ENCODE results near the gene DEFB108B. TPM values are rescaled to one million over a fixed set of nuclear protein-coding genes. Genes with fewer than 3 reads are reported as not detected.
"Not testable (repeated sequence)": the region's sequence is repeated elsewhere in the genome, so short reads cannot be mapped to it uniquely, and the experiment has no call there.

Gene DEFB108B
- total RNA-seq, 2 donors from 2014 or later = not detected

GRCh38 chr11:71812529-71812928 lies 20.5 kb upstream of the DEFB108B start:
- H3K27me3 ChIP-seq (replicated peaks; ENCODE audit: insufficient read depth); H3K36me3 ChIP-seq; H3K9me3 ChIP-seq; H3K4me1 ChIP-seq (ENCODE audit: control insufficient read depth in 1 of 2, low read depth in 2 of 2); H3K4me3 ChIP-seq; ATAC-seq (ENCODE audit: insufficient number of reproducible peaks, low FRiP score, low read depth); DNase-seq (ENCODE audit: low spot score): not testable (repeated sequence)
- H3K27ac ChIP-seq = peak overlapping the region in 1 of 2 donors; percentile 49

GRCh38 chr11:71813481-71814355 lies 19.3 kb upstream of the DEFB108B start:
- not testable (repeated sequence) for H3K4me1 ChIP-seq (ENCODE audit: control insufficient read depth in 1 of 2, low read depth in 2 of 2); H3K9me3 ChIP-seq; H3K27me3 ChIP-seq (replicated peaks; ENCODE audit: insufficient read depth); ATAC-seq (ENCODE audit: insufficient number of reproducible peaks, low FRiP score, low read depth); H3K36me3 ChIP-seq
- TF ChIP-seq, protein P1, sequence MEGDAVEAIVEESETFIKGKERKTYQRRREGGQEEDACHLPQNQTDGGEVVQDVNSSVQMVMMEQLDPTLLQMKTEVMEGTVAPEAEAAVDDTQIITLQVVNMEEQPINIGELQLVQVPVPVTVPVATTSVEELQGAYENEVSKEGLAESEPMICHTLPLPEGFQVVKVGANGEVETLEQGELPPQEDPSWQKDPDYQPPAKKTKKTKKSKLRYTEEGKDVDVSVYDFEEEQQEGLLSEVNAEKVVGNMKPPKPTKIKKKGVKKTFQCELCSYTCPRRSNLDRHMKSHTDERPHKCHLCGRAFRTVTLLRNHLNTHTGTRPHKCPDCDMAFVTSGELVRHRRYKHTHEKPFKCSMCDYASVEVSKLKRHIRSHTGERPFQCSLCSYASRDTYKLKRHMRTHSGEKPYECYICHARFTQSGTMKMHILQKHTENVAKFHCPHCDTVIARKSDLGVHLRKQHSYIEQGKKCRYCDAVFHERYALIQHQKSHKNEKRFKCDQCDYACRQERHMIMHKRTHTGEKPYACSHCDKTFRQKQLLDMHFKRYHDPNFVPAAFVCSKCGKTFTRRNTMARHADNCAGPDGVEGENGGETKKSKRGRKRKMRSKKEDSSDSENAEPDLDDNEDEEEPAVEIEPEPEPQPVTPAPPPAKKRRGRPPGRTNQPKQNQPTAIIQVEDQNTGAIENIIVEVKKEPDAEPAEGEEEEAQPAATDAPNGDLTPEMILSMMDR (IDR thresholded peaks at IDR 0.05) = peak; percentile 81
- peak; percentile 25 for DNase-seq (ENCODE audit: low spot score)
- H3K27ac ChIP-seq = peak overlapping the region; percentile 47 to 56
- H3K4me3 ChIP-seq = peak overlapping the region; percentile 67

DNA sequence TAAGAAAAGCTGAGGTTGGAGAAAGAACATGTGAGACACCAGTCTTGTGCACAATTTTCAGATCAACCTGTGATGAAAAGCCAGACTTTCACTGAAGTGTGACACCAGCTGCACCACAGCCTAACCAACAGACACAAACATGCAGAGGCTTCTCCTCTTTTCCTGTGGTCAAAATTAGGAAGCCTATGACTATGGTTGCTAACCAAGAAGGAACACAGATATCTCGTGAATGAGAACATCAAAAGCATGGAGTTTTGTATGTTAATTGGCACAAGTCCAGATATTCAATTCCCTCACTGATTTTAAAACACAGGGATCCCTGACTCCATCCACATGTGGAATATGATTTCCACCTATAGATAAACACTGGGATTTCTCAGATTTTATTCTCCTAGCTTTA lies 11.5 kb upstream of the DEFB108B start:
- not testable (repeated sequence) for DNase-seq (ENCODE audit: low spot score); H3K27ac ChIP-seq; H3K27me3 ChIP-seq (replicated peaks; ENCODE audit: insufficient read depth); ATAC-seq (ENCODE audit: insufficient number of reproducible peaks, low FRiP score, low read depth); H3K36me3 ChIP-seq; H3K4me3 ChIP-seq; H3K9me3 ChIP-seq; H3K4me1 ChIP-seq (ENCODE audit: control insufficient read depth in 1 of 2, low read depth in 2 of 2)

GRCh38 chr11:71829247-71829646 lies 3.8 kb upstream of the DEFB108B start:
- not testable (repeated sequence) for H3K4me3 ChIP-seq; H3K27ac ChIP-seq; H3K36me3 ChIP-seq; H3K27me3 ChIP-seq (replicated peaks; ENCODE audit: insufficient read depth); H3K9me3 ChIP-seq; H3K4me1 ChIP-seq (ENCODE audit: control insufficient read depth in 1 of 2, low read depth in 2 of 2); ATAC-seq (ENCODE audit: insufficient number of reproducible peaks, low FRiP score, low read depth); DNase-seq (ENCODE audit: low spot score)

DNA sequence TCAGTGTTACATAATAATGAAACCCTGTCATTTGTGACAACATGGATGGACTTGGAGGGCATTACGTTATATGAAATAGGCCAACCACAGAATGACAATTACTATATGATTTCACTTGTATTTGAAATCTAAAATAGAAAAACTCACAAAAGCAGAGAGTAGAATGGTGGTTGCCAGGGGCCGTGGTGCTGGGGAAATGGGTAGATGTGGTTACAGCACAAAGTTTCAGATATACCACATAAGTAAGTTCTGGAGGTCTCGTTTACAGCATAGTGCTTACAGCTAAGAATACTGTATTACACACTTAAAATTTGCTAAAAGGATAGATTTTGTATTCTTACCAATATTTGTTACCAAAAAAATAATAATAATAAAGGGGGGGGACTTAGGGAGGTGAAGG lies 3.3 kb upstream of the DEFB108B start:
- H3K4me1 ChIP-seq (ENCODE audit: control insufficient read depth in 1 of 2, low read depth in 2 of 2) = not testable (repeated sequence)

DNA sequence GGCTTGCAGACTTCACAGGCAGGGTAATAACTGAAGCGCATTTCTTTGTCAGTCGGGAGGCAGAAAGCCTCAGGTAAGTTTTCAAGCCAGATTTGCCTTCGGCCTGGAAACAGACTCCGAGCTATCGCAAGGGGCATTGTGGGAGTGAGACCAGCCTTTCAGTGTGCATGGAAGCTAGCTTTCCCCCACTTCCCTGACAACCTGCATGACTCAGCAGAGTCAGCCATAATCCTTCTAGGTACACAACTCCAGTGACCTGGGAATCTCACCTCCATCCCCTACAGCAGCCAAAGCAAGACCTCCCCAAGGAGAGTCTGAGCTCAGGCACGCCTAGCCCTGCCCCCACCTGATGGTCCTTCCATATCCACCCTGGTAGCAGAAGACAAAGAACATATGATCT lies 9.7 kb downstream of the DEFB108B start:
- H3K4me3 ChIP-seq; ATAC-seq (ENCODE audit: insufficient number of reproducible peaks, low FRiP score, low read depth); DNase-seq (ENCODE audit: low spot score); H3K4me1 ChIP-seq (ENCODE audit: control insufficient read depth in 1 of 2, low read depth in 2 of 2); H3K27me3 ChIP-seq (replicated peaks; ENCODE audit: insufficient read depth); H3K9me3 ChIP-seq; H3K27ac ChIP-seq; H3K36me3 ChIP-seq: not testable (repeated sequence)

More for the DNA sequence above, 3.3 kb upstream of the DEFB108B start:
- H3K27ac ChIP-seq; ATAC-seq (ENCODE audit: insufficient number of reproducible peaks, low FRiP score, low read depth); H3K9me3 ChIP-seq; H3K4me3 ChIP-seq; H3K27me3 ChIP-seq (replicated peaks; ENCODE audit: insufficient read depth); H3K36me3 ChIP-seq; DNase-seq (ENCODE audit: low spot score): not testable (repeated sequence)

- H3K27me3 ChIP-seq (replicated peaks; ENCODE audit: insufficient read depth); H3K9me3 ChIP-seq; DNase-seq (ENCODE audit: low spot score); H3K36me3 ChIP-seq; H3K27ac ChIP-seq; H3K4me1 ChIP-seq (ENCODE audit: control insufficient read depth in 1 of 2, low read depth in 2 of 2); H3K4me3 ChIP-seq; ATAC-seq (ENCODE audit: insufficient number of reproducible peaks, low FRiP score, low read depth): not testable (repeated sequence)
Observed at GRCh38 chr11:71843355-71843754, 10.4 kb downstream of the DEFB108B start.

DNA sequence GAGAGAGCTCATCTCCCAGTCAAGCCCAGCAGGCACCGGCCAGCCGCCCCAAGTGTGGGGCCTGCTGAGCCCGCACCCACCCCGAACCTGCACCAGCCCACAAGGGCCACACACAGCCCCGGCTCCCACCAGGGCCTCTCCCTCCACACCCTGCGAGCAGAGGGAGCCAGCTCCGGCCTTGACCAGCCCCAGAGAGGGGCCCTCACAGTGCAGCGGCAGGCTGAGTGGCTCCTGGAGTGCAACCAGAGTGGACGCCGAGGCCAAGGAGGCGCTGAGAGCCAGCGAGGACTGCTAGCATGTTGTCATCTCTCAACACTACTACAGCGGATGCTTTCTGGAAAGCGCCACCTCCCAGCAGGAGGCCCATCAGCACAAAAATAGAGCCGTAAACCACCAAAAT lies 10.9 kb downstream of the DEFB108B start:
- H3K4me3 ChIP-seq = no peak overlapping the region
- no peak for ATAC-seq (ENCODE audit: insufficient number of reproducible peaks, low FRiP score, low read depth)
- no peaks in the 10 kb centered on the region for H3K4me1 ChIP-seq (ENCODE audit: control insufficient read depth in 1 of 2, low read depth in 2 of 2)
- H3K9me3 ChIP-seq = no peaks in the 10 kb centered on the region
- no peaks in the 10 kb centered on the region for H3K36me3 ChIP-seq
- H3K27me3 ChIP-seq (replicated peaks; ENCODE audit: insufficient read depth) = no peaks in the 10 kb centered on the region
- H3K27ac ChIP-seq = no peak overlapping the region
- no peak for DNase-seq (ENCODE audit: low spot score)
- TF ChIP-seq, protein P1 (IDR thresholded peaks at IDR 0.05) = no peak

DNA sequence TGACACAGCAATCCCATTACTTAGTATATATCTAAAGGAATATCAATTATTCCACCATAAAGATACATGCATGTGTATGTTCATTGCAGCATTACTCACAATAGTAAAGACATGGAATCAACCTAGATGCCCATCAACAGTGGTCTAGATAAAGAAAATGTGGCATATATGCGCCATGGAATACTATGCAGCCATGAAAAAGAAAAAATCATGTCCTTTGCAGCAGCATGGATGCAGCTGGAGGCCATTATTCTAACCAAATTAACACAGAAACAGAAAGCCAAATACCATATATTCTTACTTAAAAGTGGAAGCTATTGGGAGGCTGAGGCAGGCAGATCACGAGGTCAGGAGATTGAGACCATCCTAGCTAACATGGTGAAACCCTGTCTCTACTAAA lies 20.9 kb downstream of the DEFB108B start:
- H3K27ac ChIP-seq; ATAC-seq (ENCODE audit: insufficient number of reproducible peaks, low FRiP score, low read depth); H3K27me3 ChIP-seq (replicated peaks; ENCODE audit: insufficient read depth); H3K36me3 ChIP-seq; H3K4me1 ChIP-seq (ENCODE audit: control insufficient read depth in 1 of 2, low read depth in 2 of 2); H3K4me3 ChIP-seq; DNase-seq (ENCODE audit: low spot score); H3K9me3 ChIP-seq: not testable (repeated sequence)

- not testable (repeated sequence) for H3K27ac ChIP-seq; ATAC-seq (ENCODE audit: insufficient number of reproducible peaks, low FRiP score, low read depth); H3K27me3 ChIP-seq (replicated peaks; ENCODE audit: insufficient read depth)
Observed at GRCh38 chr11:71855880-71856279, 22.9 kb downstream of the DEFB108B start.

DNA sequence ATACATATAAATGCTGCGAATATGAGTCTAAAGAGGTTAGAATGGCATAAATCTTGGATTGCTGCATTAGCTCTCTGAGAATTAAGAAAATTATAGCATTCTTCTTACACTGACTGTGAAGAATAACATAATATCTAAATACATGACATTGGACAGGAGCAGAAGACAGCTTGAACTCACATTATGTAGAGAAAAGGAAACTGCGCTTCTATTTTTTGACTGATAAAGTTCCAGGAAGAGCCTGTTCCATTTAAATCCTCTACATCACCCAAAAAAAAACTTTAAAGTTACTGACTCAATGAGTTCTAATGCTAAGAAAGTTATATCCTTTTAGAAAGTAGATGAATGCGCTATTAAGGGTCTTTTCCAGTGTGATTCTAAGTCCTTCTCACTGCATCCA lies 27.8 kb downstream of the DEFB108B start:
- not testable (repeated sequence) for ATAC-seq (ENCODE audit: insufficient number of reproducible peaks, low FRiP score, low read depth); H3K27ac ChIP-seq; H3K9me3 ChIP-seq; DNase-seq (ENCODE audit: low spot score); H3K4me3 ChIP-seq; H3K4me1 ChIP-seq (ENCODE audit: control insufficient read depth in 1 of 2, low read depth in 2 of 2); H3K27me3 ChIP-seq (replicated peaks; ENCODE audit: insufficient read depth); H3K36me3 ChIP-seq

More at GRCh38 chr11:71855880-71856279, 22.9 kb downstream of the DEFB108B start:
- H3K4me3 ChIP-seq; DNase-seq (ENCODE audit: low spot score); H3K36me3 ChIP-seq; H3K4me1 ChIP-seq (ENCODE audit: control insufficient read depth in 1 of 2, low read depth in 2 of 2); H3K9me3 ChIP-seq: not testable (repeated sequence)
